COLO829 (cell line): ENCODE measurements around the gene SELENOH.
"Not testable (repeated sequence)": the region's sequence is repeated elsewhere in the genome, so short reads cannot be mapped to it uniquely, and the experiment has no call there.

ENCODE experiments used
- DNase-seq: peaks from one replicate; pipeline ENCODE4 v3.0.0; 2012; ENCODE audit warnings: low spot score

The SELENOH gene, protein sequence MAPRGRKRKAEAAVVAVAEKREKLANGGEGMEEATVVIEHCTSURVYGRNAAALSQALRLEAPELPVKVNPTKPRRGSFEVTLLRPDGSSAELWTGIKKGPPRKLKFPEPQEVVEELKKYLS

GRCh38 chr11:57741132-57742086 is at the start of gene SELENOH:
Gene SELENOH (plus strand): TSS chr11:57741491. CDS start chr11:57741596, 105 bp downstream.
- peak; percentile 97 for DNase-seq

- DNase-seq = no peak
These were observed 42.4 kb upstream of the SELENOH start for GRCh38 chr11:57698843-57699365.

- no peak for DNase-seq
These were observed 41.5 kb upstream of the SELENOH start for GRCh38 chr11:57699813-57700212.

DNA sequence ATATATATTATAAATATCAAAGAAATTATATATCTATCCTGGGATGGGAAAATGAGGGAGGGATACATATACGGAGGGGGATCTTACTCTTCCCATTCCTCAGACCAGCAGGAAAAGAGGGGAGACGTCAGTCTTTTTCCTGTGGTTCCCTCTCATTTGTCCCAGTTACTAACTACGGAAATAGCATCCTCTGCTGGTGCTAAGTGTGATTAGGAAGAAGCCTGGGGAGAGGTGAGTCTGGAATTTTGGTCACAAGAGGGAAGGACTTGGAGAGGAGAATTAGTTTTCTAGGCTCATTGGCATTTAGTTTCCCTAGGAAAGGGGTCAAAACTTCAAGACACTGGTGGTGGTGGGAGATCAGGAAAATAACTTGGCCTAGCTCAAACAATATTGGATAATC is 40.9 kb upstream of the SELENOH start:
- DNase-seq = no peak

- no peak for DNase-seq
These were observed 38.0 kb upstream of the SELENOH start for GRCh38 chr11:57703341-57703740.

DNA sequence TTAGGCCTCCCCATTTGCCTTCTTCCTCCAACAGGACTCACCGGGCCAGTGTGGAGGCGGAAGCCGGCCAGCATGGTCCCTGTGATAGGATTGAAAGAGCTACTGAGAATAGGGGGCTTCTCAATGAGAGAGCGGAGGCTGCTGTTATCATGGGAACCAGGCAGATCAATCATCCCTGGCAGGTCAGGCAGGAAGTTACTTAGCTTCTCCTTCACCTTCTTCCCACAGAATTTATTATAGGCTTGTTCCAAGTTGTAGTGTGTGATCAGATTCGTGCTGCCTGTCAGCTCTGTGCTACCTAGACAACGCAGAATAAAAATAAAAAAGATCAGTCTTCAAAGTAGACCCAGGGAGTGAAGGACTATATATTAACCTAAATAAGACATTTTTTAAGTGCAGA is 36.4 kb upstream of the SELENOH start:
- DNase-seq = no peak

GRCh38 chr11:57705432-57705831 is 35.9 kb upstream of the SELENOH start:
- not testable (repeated sequence) for DNase-seq

DNA sequence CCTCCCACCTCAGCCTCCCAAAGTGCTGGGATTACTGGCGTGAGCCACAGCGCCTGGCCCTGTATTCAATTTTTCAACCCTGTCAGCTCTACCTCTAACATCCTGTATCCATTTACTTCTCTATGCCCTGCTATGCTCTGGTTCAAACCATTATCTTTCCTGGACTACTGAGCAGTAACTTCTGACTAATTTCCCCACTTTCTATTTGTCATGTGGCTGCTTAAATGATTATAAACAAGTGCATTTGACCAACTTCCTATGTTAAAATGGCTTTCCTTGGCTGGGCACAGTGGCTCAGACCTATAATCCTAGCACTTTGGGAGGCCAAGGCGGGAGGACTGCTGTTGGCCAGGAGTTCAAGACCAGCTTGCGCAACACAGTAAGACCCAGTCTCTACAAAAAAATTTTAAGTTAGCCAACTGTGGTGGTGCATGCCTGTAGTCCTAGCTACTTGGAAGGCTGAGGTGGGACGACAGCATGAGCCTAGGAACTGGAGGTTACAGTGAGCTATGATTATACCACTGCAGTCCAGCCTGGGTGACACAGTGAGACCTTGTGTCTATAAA is 31.4 kb upstream of the SELENOH start:
- DNase-seq = no peak

DNA sequence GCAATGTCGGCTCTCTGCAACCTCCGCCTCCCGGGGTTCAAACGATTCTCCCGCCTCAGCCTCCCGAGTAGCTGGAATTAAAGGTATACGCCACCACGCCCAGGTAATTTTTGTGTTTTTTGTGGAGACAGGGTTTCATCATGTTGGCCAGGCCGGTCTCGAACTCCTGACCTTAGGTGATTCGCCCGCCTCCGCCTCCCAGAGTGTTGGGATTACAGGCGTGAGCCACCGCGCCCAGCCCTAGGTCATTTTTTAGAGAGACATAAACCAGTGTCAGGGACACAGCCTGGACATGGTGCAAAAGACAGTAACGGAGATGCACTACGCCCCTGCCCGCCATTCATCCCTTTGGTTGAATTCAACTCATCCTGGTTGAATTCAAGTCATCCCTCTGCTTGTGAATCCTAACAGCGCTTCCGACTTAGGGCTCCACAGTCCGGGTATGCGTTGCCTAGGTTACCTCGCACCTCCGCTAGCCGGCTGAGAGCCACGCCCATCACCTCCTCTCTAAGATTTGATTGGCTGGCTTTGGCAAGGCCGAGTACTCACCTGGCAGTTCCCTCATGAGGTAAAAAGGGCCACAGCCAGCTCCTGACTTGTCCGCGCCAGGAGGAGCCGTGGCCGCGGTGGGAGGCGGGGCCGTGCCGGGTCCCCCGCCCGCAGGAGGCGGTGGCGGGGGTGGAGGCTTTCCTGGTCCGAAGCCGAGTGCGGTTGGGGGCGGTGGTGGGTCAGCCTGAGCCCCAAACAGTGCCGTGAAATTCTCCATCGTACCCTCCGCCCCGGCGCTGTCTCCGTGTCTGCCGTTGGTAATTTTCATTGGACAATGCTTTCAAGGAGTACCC is 29.7 kb upstream of the SELENOH start, which contains the start of gene MED19:
Gene MED19 (minus strand): TSS at position 802 of the 842 bp plus-strand sequence. CDS start 36 bp downstream, at position 766.
- DNase-seq = peak; percentile 63

DNA sequence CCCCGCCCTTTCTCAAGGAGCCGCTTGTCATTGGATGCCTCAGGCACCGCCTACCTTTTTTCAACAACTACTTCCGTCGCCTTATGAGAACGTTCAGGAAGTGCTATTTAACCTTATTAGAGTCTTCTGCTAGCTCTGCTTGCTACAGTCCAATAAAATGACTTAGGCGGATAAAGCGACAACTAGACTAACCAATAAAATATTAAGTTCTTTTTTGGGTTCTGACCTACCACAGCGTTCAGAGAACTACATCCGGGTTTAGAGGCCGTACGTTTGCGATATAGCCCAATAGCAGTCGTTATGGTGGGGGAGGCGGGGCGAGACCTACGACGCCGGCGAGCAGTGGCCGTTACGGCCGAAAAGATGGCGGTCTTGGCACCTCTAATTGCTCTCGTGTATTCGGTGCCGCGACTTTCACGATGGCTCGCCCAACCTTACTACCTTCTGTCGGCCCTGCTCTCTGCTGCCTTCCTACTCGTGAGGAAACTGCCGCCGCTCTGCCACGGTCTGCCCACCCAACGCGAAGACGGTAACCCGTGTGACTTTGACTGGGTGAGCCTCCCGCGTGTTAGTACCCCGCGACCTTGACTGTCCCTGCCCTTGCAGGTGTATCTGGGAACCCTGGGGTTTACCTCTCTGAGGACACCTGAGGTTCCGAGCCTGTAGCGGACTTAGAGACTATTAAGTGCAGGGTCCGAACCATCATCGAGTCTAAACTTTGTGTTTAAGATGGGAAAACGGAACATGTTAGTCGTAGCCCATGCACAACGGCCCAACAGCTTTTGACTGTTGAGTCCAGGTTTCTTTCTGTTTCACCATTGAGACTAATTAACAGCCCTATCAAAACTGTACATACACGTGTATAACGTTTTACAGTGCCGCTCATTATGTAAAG is 28.8 kb upstream of the SELENOH start, which contains the start of gene TMX2:
Gene TMX2 (plus strand): TSS at position 338 of the 895 bp plus-strand sequence. CDS start 26 bp downstream, at position 364.
- peak; percentile 94 for DNase-seq

DNA sequence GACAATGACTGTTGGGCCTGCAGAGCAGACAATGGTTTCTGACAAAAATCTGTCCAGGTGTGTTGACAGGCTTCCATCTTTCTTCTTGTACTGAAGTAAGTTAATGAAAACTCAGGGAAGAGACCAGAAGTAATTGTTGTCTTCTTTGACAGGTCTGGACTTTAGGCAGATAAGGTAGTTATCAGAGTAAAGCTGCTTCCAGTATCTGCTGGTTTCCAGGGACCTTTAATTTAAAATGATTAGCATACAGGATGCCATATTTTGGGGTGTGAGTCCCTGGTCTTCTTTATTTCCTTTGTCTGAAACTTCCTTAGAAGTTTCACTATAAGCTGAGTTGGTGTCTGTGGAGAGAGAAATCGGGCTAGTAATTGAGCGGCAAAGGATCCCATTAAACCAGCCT is 27.5 kb upstream of the SELENOH start:
- DNase-seq = no peak

DNA sequence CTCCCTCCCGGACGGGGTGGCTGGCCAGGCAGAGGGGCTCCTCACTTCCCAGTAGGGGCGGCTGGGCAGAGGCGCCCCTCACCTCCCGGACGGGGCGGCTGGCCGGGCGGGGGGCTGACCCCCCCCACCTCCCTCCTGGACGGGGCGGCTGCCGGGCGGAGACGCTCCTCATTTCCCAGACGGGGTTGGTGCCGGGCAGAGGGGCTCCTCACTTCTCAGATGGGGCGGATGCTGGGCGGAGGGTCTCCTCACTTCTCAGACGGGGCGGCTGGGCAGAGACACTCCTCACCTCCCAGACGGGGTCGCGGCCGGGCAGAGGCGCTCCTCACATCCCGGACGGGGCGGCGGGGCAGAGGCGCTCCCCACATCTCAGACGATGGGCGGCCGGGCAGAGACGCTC is 24.6 kb upstream of the SELENOH start:
- not testable (repeated sequence) for DNase-seq

- no peak for DNase-seq
These were observed 14.1 kb upstream of the SELENOH start for GRCh38 chr11:57727185-57727584.

DNA sequence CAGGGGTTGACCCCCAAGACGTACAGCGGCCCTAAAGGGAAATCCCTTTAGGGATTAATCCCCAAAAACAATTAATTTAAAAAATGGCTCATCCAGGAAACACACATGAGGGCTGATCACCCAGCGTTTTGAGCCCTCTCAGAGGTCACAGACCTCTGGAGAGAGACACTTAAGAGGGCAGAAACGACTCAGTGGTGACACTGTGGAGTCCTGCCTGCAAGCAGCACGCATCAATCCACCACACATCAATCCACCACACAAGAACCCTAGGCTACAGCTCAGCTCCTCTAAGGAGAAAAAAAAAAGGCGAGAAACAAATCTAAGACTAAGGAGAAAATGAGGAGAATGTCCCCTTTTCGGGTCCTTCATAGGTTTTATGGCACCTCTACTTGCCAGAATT is 12.5 kb upstream of the SELENOH start:
- DNase-seq = no peak

- DNase-seq = no peak
These were observed 11.8 kb upstream of the SELENOH start for GRCh38 chr11:57729479-57729878.

- DNase-seq = no peak
These were observed 8.6 kb upstream of the SELENOH start for GRCh38 chr11:57732661-57733060.

DNA sequence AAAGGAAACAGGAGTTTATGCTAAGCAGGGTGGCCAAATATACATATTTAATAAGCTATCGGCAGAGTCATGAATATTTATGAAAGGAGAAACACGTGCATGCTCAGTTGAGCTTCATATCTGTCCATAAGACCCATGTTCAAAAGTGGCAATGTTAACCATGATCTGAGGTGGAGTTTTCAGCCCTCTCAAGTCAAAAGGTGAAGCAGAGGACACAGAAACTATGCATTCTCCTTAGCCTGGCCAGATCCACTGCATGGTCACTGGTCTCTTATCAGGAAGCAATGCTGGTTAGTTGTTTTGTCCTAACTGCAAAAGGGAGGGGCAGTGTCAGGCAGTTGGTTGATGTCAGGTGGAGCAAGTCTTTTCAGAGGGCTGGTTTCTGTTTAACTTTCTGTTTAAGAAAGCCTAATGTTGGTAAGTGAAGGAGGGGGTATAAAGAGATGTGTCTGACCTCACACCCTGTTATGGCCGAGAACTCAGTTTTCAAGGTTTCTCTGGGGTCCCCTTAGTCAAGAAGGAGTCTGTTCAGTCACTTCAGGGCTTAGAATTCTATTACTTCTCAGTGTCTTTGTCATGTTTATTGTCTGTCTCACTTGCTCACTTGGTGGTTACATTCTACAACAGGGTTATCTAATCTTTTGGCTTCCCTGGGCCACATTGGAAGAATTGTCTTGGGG is 5.5 kb upstream of the SELENOH start:
- DNase-seq = no peak

DNA sequence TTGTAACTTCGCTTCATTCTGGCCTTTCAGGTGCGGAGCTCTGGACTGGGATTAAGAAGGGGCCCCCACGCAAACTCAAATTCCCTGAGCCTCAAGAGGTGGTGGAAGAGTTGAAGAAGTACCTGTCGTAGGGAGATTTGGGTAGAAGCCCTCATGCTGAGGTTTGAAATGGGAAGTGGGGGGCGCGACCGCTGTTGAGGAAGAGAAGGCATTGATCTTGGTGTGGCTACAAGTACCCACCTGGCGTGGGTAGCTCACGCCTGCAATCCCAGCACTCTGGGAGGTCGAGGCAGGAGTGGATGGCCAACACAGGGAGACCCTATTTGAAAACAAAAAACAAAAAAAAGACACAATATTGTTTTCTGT is 779 bp downstream of the SELENOH start:
- no peak for DNase-seq

DNA sequence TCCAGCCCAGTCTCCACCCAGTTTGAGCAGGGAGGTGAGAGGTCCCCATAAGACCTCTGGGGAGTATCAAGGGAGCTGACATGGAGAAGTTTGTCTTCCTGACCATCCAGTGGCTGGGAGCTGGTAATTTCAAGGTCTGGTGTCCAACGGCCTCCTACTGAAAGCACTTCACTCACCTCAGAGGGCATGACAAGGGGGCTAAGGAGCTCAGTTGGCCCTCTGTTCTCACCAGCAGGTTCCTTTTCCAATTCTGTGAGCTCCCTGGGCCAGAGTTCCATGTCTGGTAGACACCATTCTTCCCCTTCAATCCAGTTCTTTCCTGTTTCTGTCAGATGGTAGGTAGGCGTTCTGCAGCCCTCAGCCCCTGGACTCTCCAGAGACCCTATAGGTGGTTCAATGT is 3.1 kb downstream of the SELENOH start:
- no peak for DNase-seq

DNA sequence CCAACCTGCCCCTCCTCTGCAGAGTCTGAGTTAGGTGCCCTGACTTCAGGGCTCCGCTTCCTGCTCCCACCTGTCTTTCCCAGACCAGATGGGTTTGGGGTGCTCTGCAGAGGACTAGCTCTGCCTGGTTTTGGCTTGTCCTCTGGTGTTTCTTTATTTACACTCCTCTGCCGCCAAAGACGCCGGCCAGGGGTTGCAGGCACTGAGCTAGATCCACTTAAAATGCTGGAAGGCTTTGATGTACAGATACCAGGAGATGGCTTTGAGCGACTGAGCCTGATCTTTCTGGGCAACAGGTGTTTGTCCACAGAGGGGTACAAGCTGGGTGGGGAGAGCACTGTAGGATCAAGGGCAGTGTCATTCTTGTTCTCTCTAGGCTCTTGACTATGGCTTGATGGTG is 3.9 kb downstream of the SELENOH start:
- DNase-seq = no peak
